Fibroblast of lung (primary cell): Measurements from ENCODE around the gene RPAIN. TPM values are rescaled to one million over a fixed set of nuclear protein-coding genes. Genes with fewer than 3 reads are reported as not detected.
A peak's percentile ranks its signal among the peaks of the same experiment; 100 is the strongest.

Source experiments
- DNase-seq, 2 donors: peaks; one replicate each; pipeline versions ENCODE4 v3.0.0 to v3.0.0-alpha.2; 2010; ENCODE audit warnings: low read depth in 2 of 2
- H2AFZ ChIP-seq: 2 replicates; pipeline ENCODE4 v1.5.1; 2012; ENCODE audit warnings: low read length, control low read depth, inconsistent platforms
- H3K27ac ChIP-seq: 2 replicates; pipeline ENCODE4 v1.5.1; 2011; ENCODE audit warnings: low read length, control low read depth; ENCODE audit not compliant: insufficient read depth
- H3K27me3 ChIP-seq: 2 replicates; pipeline ENCODE4 v1.5.1; 2011; ENCODE audit warnings: mild to moderate bottlenecking, low read length; ENCODE audit not compliant: control insufficient read depth, insufficient read depth
- H3K36me3 ChIP-seq: 2 replicates; pipeline ENCODE4 v1.5.1; 2011; ENCODE audit warnings: low read length; ENCODE audit not compliant: control insufficient read depth, insufficient read depth
- H3K4me1 ChIP-seq: 2 replicates; pipeline ENCODE4 v1.5.1; 2011; ENCODE audit warnings: low read length; ENCODE audit not compliant: control insufficient read depth, insufficient read depth; ENCODE audit errors: extremely low read depth
- H3K4me2 ChIP-seq: 2 replicates; pipeline ENCODE4 v1.5.1; 2011; ENCODE audit warnings: low read length, control low read depth; ENCODE audit not compliant: insufficient read depth; ENCODE audit errors: extremely low read depth
- H3K4me3 ChIP-seq, 4 experiments: fragments of 200-600 bp in 1 of 4; sonication (generic) in 1 of 4; replicated peaks in 1 of 4; 2 replicates each; pipeline ENCODE4 v1.5.1; 2011 to 2016; ENCODE audit warnings: low read length in 4 of 4, low read depth in 3 of 4, mild to moderate bottlenecking in 3 of 4, control low read depth in 2 of 4, inconsistent platforms in 1 of 4, mixed read lengths in 1 of 4; ENCODE audit not compliant: insufficient read depth in 1 of 4; ENCODE audit errors: control extremely low read depth in 1 of 4
- H3K79me2 ChIP-seq: 2 replicates; pipeline ENCODE4 v1.5.1; 2012; ENCODE audit warnings: mild to moderate bottlenecking, low read length, inconsistent platforms; ENCODE audit not compliant: control insufficient read depth, insufficient read depth
- H3K9ac ChIP-seq: 2 replicates; pipeline ENCODE4 v1.5.1; 2011; ENCODE audit warnings: mild to moderate bottlenecking, low read length, control low read depth; ENCODE audit not compliant: insufficient read depth
- H3K9me3 ChIP-seq: 2 replicates; pipeline ENCODE4 v1.5.1; 2012; ENCODE audit warnings: low read depth, low read length; ENCODE audit not compliant: control insufficient read depth, insufficient read depth
- H4K20me1 ChIP-seq: 2 replicates; pipeline ENCODE4 v1.5.1; 2011; ENCODE audit warnings: low read length; ENCODE audit not compliant: control insufficient read depth, insufficient read depth; ENCODE audit errors: extremely low read depth
- CTCF ChIP-seq, 2 donors: IDR thresholded peaks in 1 of 2; conservative IDR thresholded peaks in 1 of 2; 1 replicate in 1 of 2; 2 replicates in 1 of 2; pipeline ENCODE4 v1.5.1; 2011 to 2012; ENCODE audit warnings: low read length in 2 of 2, control low read depth in 1 of 2, inconsistent platforms in 1 of 2, low read depth in 1 of 2, mild to moderate bottlenecking in 1 of 2
- EZH2 ChIP-seq: IDR thresholded peaks from 2 replicates; pipeline ENCODE4 v1.5.1; 2012; ENCODE audit warnings: low read length, control low read depth, mild to moderate bottlenecking; ENCODE audit errors: missing control alignments
- polyA minus RNA-seq: library from RNA; depleted of rRNA, polyadenylated mRNA; stranded (reverse); fragments of >200 nt; gene quantifications from 2 replicates; pipeline ENCODE4 v1.2.3, GENCODE V29; 2011; ENCODE audit warnings: low replicate concordance
- polyA plus RNA-seq, 2 donors: library from polyadenylated mRNA; depleted of rRNA in 1 of 2; stranded (reverse) in 1 of 2; unstranded in 1 of 2; fragments of >200 nt; gene quantifications; 2 replicates each; pipeline ENCODE4 v1.2.1, GENCODE V29; 2011 to 2012; ENCODE audit warnings: missing spikeins in 1 of 2
- total RNA-seq: library from RNA; depleted of rRNA; stranded (reverse); fragments of >200 nt; gene quantifications from 2 replicates; pipeline ENCODE4 v1.2.1, GENCODE V29; 2014

Gene RPAIN
- total RNA-seq (49.1 and 53.3 TPM in 2 replicates), polyA plus RNA-seq (21.4 and 24.5 TPM in 2 replicates), polyA minus RNA-seq (3.0 and 8.5 TPM in 2 replicates)
- polyA plus RNA-seq (2012): 22.0 and 22.1 TPM in 2 replicates

- TF ChIP-seq EZH2 (no peak), CTCF (conservative IDR thresholded peaks at IDR 0.05 in 1 of 2, IDR thresholded peaks at IDR 0.05 in 1 of 2; ENCODE audit: low read depth in 1 of 2, low read length in 2 of 2) (no peak)
- Histone ChIP-seq H3K27me3 (no peaks in the 10 kb centered on the region), H3K4me3 (peak within 1 kb of the TSS; percentile 77 to 89 (median 82)), H3K36me3 (peaks cover 2% of the 10 kb centered on the region), H3K27ac (peak within 1 kb of the TSS; percentile 88), H3K4me2 (peak within 1 kb of the TSS; percentile 89), H3K9me3 (no peaks in the 10 kb centered on the region), H2AFZ (peak within 1 kb of the TSS; percentile 93), H3K79me2 (peaks cover 36% of the 10 kb centered on the region), H3K9ac (peak within 1 kb of the TSS; percentile 81), H3K4me1 (peaks cover 8% of the 10 kb centered on the region), H4K20me1 (no peaks in the 10 kb centered on the region)
- peak in 1 of 2 donors; percentile 88 for DNase-seq
These were observed at the start of gene RPAIN for GRCh38 chr17:5419959-5420653. Gene RPAIN (plus strand): TSS chr17:5420182. CDS start chr17:5420211, 29 bp downstream.

- Histone ChIP-seq H3K4me3 (no peak overlapping the region), H2AFZ (no peak overlapping the region), H3K4me1 (no peaks in the 10 kb centered on the region), H3K9me3 (no peaks in the 10 kb centered on the region), H4K20me1 (no peaks in the 10 kb centered on the region), H3K79me2 (no peaks in the 10 kb centered on the region), H3K9ac (no peak overlapping the region), H3K27me3 (no peaks in the 10 kb centered on the region), H3K27ac (no peak overlapping the region), H3K36me3 (peaks cover 8% of the 10 kb centered on the region), H3K4me2 (no peak overlapping the region)
- no peak for DNase-seq
- no peak for TF ChIP-seq CTCF (conservative IDR thresholded peaks at IDR 0.05 in 1 of 2, IDR thresholded peaks at IDR 0.05 in 1 of 2; ENCODE audit: low read depth in 1 of 2, low read length in 2 of 2)
- TF ChIP-seq EZH2: no peak
These were observed 49.6 kb upstream of the RPAIN start for GRCh38 chr17:5370411-5370810.

- Histone ChIP-seq H3K4me3 (no peak overlapping the region), H3K9me3 (no peaks in the 10 kb centered on the region), H3K36me3 (peaks cover 14% of the 10 kb centered on the region), H2AFZ (no peak overlapping the region), H4K20me1 (no peaks in the 10 kb centered on the region), H3K79me2 (no peaks in the 10 kb centered on the region), H3K4me2 (no peak overlapping the region), H3K9ac (no peak overlapping the region), H3K27ac (no peak overlapping the region), H3K4me1 (no peaks in the 10 kb centered on the region), H3K27me3 (no peaks in the 10 kb centered on the region)
- TF ChIP-seq CTCF (conservative IDR thresholded peaks at IDR 0.05 in 1 of 2, IDR thresholded peaks at IDR 0.05 in 1 of 2; ENCODE audit: low read depth in 1 of 2, low read length in 2 of 2) (no peak), EZH2 (no peak)
- DNase-seq: no peak
These were observed 46.9 kb upstream of the RPAIN start for GRCh38 chr17:5373112-5373511.
